ENCODE data around the gene GFOD1.
"Not testable (repeated sequence)": the region's sequence is repeated elsewhere in the genome, so short reads cannot be mapped to it uniquely, and the experiment has no call there.

GFOD1 gene

DNA sequence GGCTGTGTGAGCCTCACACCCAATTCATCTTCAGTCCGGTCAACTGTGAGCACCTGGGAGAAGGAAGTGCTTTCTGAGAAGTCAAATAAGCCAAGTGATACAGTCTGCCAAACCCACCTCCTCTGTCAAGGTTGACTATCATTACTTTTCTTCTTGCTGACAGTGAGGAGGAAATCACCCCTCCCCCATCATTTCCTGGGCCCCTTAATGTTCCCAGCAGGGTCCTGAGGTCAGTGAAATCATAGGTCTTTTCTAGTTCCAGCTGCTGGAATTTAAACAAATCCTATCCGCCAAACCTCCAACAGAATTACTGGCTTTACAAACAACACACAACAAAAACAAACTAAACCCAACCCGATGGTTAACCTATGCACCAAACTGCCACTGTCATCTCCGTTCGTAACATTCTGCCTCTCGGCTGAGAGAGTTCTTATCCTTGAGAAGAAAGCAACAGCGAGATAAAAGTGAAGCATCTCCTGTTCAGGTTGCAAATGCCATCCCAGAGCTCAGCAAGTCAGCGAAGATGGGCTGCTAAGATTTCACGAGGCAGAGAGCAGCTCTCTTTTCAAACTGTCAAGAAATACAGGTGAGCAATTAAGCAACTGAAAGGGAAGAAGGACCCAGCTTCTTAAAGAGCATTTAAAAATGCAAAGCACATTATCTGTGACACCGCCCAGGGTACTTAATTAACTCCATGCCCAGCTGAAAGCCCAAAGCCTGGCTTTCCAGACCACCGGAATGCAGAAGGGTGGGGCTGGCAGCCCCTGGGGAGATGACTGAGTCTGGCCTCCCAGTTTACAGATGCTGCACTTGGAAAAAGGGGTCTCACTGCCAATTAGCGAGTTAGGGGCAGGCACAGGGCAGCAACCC lies 24.7 kb downstream of the GFOD1 start:
- DNase-seq = no peak

DNA sequence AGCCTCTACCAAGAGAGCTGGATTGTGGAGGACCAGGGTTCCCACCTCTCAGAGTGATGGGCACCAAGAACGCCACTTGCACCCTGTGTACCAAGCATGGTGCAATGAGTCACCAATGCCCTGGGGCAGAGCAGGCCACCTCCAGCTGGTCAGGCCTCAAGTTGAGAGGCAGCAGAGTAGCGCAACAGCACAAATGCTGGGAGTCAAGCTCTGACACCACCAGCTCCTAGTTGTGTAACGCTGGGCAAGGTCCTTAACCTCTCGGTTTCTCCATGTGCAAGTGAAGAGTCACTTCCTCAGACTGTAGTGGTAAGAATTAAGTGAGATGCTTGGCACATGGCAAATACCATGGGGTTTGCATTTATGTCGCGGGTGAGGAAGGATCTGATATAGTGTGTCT lies 25.6 kb downstream of the GFOD1 start:
- DNase-seq = no peak

DNA sequence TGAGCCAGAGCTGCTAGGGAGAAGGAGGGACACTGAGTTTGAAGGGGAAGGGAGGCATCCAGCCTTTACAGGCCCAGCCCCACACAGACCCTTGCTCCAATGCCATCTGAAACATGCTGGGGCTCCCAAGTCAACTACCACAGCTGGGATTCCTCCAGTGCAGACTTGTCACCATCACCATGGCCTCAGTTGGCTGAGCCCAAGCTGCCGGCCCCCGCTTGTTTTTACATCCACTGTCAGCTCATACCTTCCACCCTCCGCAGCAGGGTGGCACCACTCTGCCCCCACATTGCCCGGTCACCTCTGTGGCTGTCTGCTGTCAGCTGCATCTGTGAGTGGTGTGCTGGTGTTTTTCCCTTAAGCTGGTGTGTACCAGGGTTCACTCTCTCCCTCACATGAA lies 26.1 kb downstream of the GFOD1 start:
- no peak for DNase-seq

- not testable (repeated sequence) for DNase-seq
Measured at GRCh38 chr6:13460289-13460688, 27.1 kb downstream of the GFOD1 start.

DNA sequence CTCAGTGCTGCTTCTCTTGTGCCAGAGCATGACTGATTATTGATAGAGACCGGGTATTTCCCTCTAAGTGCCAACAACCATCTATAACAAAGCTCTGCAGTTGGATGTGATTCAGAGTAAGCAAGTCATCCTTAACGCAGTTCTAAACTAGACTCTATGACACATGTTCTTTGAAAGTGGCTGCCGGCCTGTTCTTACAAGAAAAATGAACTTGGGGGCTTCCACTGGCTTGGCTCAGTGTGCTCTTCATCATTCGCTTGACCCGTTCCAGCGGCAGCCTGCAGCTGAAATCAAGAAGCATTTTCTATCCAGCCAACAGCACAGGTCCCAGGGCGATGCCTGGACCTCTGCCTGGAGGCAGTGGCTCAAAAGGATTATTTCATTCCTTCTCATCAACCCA lies 29.8 kb downstream of the GFOD1 start:
- DNase-seq = no peak

DNA sequence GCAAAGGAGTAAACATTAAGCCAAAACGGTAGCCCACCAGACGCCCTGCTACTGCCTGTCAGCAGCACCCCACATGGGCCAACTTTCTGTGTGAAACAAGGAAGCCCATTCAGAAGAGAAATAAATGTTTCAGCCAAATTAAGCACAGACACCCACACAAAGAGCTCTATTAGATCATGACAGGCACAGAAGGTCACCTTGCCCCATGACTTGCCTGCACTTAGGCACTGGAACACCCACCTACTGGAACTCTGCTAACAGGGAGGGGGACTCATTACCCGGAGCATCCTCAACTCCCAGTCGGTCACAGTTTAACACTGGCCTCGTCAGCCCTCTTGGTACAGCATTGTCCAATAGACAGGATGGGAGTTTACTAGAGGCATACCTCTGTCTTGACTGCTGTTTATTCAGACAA lies 31.8 kb downstream of the GFOD1 start:
- DNase-seq = no peak

GRCh38 chr6:13454286-13455221 lies 32.8 kb downstream of the GFOD1 start:
- DNase-seq = no peak

DNA sequence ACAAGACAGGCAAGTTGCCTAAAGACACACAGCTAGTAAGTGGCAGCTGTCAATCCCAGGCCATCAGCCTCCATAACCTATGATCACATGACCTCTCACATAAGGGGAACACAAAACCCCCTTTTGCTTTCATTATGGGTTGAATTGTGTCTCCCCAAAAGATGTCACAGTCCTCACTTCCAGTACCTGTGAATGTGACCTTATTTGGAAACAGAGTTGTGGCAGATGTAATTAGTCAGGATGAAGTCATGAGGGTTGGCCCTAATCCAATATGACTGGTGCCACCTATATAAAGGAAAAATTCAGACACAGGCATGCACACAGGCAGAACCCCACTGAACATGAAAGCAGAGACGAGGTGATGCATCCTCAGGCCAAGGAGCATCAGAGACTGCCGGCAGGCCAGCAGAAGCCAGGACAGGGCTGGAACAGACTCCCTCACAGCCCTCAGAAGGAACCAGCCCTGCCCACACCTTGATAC lies 33.6 kb downstream of the GFOD1 start:
- DNase-seq = peak; percentile 55

GRCh38 chr6:13453153-13453552 lies 34.2 kb downstream of the GFOD1 start:
- DNase-seq = no peak

DNA sequence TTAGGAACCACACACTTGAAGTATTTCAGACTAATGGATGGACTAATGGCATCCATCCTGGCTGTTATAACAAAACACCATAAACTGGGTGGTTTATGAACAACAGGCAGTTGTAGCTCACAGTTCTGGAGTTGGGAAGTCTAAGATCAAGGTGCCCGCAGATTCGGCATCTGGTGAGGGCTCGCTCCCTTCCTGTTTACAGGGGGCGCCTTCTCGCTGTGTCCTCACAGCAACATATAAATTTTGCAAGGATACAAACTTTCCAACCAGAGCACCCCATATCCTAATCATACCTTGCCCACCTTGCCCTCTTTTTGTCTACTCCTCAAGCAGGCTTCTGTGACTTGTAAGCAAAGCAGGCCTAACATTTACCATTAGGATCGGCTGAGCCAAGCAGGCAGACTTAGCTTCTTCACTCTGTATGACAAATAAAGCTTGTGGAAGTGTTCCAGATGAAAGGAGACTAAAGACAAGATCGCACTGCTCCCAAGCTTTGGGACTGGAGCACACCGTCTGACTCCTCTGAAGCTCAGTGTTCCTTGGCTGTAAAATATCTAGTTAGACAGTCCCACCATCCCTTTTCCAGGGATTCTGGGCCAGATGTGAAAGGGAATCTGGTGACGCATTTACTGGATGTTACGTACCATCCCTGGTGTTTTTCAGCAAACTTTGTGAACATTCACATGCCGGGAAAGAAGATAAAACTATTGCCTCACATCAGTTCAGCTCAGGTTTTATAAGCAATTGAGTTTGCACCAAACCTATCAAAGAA lies 34.9 kb downstream of the GFOD1 start:
- no peak for DNase-seq

- DNase-seq = no peak
Measured at GRCh38 chr6:13451181-13451895, 36.1 kb downstream of the GFOD1 start.

GRCh38 chr6:13450628-13451027 lies 36.8 kb downstream of the GFOD1 start:
- DNase-seq = no peak

- DNase-seq = no peak
Measured at GRCh38 chr6:13447949-13448724, 39.3 kb downstream of the GFOD1 start.

GRCh38 chr6:13446381-13446780 lies 41.0 kb downstream of the GFOD1 start:
- DNase-seq = no peak

GRCh38 chr6:13445744-13446115 lies 41.7 kb downstream of the GFOD1 start:
- no peak for DNase-seq

GRCh38 chr6:13445005-13445743 lies 42.2 kb downstream of the GFOD1 start:
- peak; percentile 96 for DNase-seq

DNA sequence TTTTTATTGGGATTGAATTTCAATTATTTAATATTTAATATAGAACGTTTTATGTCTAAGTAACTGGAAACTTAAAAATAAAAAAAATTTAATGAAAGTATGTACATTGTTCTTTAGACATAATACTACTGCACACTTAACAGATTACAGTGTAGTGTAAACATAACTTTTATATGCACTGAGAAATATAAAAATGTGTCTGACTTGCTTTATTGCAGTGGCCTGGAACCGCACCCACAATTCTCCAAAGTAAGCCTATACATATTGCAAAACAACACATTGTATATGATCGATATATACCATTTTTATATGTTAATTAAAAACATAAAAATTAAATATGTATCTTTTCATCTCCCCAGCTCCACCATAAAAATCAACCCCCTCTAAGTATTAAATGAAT lies 42.8 kb downstream of the GFOD1 start:
- no peak for DNase-seq

DNA sequence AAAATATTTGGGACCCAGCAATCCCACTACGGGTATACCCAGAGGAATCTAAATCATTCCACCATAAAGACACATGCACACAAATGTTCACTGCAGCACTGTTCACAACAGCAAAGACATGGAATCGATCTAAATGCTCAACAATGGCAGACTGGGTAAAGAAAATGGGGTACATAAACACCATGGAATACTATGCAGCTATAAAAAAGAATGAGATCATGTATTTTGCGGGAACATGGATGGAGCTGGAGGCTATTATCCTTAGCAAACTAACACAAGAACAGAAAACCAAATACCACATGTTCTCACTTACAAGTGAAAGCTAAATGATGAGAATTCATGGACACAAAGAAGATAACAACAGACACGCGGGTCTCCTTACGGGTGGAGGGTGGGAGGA lies 43.4 kb downstream of the GFOD1 start:
- not testable (repeated sequence) for DNase-seq

DNA sequence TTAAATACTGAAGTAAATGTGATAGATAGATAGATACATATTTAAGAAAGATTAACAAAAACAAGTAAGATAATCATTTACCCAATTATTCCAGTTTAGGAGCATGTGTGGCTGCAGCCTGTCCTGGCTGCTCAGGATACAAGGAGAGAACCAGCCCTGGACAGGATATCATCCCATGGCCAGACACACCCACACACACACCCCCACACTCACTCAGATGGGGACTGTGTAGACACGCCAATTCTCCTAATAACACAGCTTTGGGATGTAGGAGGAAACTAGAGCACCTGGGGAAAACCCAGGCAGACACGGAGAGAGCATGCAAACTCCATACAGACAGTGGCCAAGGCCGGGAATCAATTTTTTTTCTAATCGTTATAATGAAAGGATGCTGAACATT lies 45.6 kb downstream of the GFOD1 start:
- DNase-seq = no peak

- DNase-seq = no peak
Measured at GRCh38 chr6:13439644-13440043, 47.8 kb downstream of the GFOD1 start.

- no peak for DNase-seq
Measured at GRCh38 chr6:13438126-13438525, 49.3 kb downstream of the GFOD1 start.

Measured in NCI-H1105 treated with DMSO at 0.1 percent for 48 hours (cell line).